Measurements from ENCODE around the gene ZBTB2.

- TF ChIP-seq, protein P1, sequence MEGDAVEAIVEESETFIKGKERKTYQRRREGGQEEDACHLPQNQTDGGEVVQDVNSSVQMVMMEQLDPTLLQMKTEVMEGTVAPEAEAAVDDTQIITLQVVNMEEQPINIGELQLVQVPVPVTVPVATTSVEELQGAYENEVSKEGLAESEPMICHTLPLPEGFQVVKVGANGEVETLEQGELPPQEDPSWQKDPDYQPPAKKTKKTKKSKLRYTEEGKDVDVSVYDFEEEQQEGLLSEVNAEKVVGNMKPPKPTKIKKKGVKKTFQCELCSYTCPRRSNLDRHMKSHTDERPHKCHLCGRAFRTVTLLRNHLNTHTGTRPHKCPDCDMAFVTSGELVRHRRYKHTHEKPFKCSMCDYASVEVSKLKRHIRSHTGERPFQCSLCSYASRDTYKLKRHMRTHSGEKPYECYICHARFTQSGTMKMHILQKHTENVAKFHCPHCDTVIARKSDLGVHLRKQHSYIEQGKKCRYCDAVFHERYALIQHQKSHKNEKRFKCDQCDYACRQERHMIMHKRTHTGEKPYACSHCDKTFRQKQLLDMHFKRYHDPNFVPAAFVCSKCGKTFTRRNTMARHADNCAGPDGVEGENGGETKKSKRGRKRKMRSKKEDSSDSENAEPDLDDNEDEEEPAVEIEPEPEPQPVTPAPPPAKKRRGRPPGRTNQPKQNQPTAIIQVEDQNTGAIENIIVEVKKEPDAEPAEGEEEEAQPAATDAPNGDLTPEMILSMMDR (IDR thresholded peaks at IDR 0.05) = no peak
- TF ChIP-seq, protein P2, sequence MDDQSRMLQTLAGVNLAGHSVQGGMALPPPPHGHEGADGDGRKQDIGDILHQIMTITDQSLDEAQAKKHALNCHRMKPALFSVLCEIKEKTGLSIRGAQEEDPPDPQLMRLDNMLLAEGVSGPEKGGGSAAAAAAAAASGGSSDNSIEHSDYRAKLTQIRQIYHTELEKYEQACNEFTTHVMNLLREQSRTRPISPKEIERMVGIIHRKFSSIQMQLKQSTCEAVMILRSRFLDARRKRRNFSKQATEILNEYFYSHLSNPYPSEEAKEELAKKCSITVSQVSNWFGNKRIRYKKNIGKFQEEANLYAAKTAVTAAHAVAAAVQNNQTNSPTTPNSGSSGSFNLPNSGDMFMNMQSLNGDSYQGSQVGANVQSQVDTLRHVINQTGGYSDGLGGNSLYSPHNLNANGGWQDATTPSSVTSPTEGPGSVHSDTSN (IDR thresholded peaks at IDR 0.05) = no peak
- TF ChIP-seq FOXJ3 (CRISPR knock-in tag; IDR thresholded peaks at IDR 0.05) = no peak
- TF ChIP-seq POLR2AphosphoS5 (IDR thresholded peaks at IDR 0.05; ENCODE audit: low read depth, low read length) = no peak
- TF ChIP-seq GABPA (IDR thresholded peaks at IDR 0.05; ENCODE audit: low read depth) = no peak
- TF ChIP-seq, protein P3, sequence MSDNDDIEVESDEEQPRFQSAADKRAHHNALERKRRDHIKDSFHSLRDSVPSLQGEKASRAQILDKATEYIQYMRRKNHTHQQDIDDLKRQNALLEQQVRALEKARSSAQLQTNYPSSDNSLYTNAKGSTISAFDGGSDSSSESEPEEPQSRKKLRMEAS (IDR thresholded peaks at IDR 0.05; ENCODE audit: low read depth) = no peak
- TF ChIP-seq YY1 (IDR thresholded peaks at IDR 0.05; ENCODE audit: low read depth) = no peak
- TF ChIP-seq FOXM1 (IDR thresholded peaks at IDR 0.05; ENCODE audit: low read depth) = no peak
- no peak for TF ChIP-seq GATA2 (CRISPR knock-in tag; IDR thresholded peaks at IDR 0.05)
- no peak for TF ChIP-seq RAD21 (IDR thresholded peaks at IDR 0.05; ENCODE audit: low read length)
Measured at GRCh38 chr6:151335930-151336329, 55.4 kb downstream of the ZBTB2 start.

Measured in SK-N-SH (cell line).